ENCODE data around the gene NDC1. TPM values are rescaled to one million over a fixed set of nuclear protein-coding genes. Genes with fewer than 3 reads are reported as not detected.

Gene NDC1
- total RNA-seq, 4 donors from 2014 or later: 6.7 to 10.3 (median 7.1) TPM

DNA sequence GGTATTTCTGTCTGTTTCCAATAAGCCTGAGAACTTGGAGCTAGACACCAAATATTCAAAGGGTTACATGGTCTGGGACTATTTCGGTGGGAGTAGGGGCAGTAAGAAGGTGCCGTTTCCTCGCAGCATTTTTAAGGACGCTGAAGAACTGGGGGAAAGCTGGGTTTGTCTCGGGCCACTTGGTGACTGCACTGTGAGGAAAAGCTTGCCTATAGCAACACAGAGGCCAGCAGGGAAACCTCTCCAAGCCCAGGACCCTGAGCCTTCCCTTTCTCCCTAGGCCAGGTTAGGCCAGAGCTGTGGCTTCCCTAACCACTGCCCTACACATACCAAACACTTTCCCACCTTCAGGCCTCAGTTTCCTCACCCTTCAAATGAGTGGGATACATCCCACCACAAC lies 102.4 kb downstream of the NDC1 start:
- Histone ChIP-seq H3K4me1 (peaks cover 0 to 28% (median 17%) of the 10 kb centered on the region in 3 donors), H3K27ac (no peak overlapping the region), H3K4me3 (no peak overlapping the region), H3K9me3 (no peaks in the 10 kb centered on the region), H3K36me3 (no peaks in the 10 kb centered on the region), H3K27me3 (peaks cover 48% of the 10 kb centered on the region)
- WGBS, 2 donors (ENCODE audit: low coverage in 1 of 2): 81 to 92% methylated on average over 4 to 5 of the region's 5 CpGs
- ATAC-seq: no peak
- no peak for TF ChIP-seq POLR2AphosphoS5 (IDR thresholded peaks at IDR 0.05)
- TF ChIP-seq, protein P1, sequence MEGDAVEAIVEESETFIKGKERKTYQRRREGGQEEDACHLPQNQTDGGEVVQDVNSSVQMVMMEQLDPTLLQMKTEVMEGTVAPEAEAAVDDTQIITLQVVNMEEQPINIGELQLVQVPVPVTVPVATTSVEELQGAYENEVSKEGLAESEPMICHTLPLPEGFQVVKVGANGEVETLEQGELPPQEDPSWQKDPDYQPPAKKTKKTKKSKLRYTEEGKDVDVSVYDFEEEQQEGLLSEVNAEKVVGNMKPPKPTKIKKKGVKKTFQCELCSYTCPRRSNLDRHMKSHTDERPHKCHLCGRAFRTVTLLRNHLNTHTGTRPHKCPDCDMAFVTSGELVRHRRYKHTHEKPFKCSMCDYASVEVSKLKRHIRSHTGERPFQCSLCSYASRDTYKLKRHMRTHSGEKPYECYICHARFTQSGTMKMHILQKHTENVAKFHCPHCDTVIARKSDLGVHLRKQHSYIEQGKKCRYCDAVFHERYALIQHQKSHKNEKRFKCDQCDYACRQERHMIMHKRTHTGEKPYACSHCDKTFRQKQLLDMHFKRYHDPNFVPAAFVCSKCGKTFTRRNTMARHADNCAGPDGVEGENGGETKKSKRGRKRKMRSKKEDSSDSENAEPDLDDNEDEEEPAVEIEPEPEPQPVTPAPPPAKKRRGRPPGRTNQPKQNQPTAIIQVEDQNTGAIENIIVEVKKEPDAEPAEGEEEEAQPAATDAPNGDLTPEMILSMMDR (IDR thresholded peaks at IDR 0.05): no peak
- no peak for TF ChIP-seq EP300 (IDR thresholded peaks at IDR 0.05)
- no peak for TF ChIP-seq POLR2A (IDR thresholded peaks at IDR 0.05)

DNA sequence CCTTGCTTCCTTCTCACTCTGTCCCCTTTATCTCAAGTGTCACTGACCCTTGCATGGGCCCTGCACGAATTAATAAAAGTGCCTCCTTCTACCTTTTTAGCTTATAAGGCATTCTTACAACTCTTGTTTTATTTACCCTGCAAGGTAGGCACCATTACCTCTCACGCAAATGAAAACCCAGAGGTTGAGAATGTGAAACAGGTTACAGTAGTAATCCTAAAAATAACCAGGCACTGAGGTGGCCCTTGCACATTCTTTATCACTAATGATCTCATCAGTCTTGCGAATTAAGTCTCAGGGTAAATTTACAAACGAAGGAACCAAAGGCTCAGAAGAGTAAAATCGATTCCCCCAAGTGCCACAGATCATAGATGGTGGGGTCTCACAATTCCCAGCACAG lies 102.8 kb downstream of the NDC1 start:
- no peak overlapping the region for H3K4me3 ChIP-seq
- ATAC-seq: no peak
- WGBS, 2 donors (ENCODE audit: low coverage in 1 of 2): 73 to 84% methylated on average over 3 to 5 of the region's 5 CpGs
- H3K36me3 ChIP-seq: no peaks in the 10 kb centered on the region
- peaks cover 44% of the 10 kb centered on the region for H3K27me3 ChIP-seq
- no peak overlapping the region for H3K27ac ChIP-seq
- H3K4me1 ChIP-seq: peaks cover 0 to 28% (median 17%) of the 10 kb centered on the region in 3 donors
- H3K9me3 ChIP-seq: no peaks in the 10 kb centered on the region
- TF ChIP-seq POLR2AphosphoS5 (IDR thresholded peaks at IDR 0.05) (no peak), POLR2A (IDR thresholded peaks at IDR 0.05) (no peak), EP300 (IDR thresholded peaks at IDR 0.05) (no peak)
- TF ChIP-seq, protein P1 (IDR thresholded peaks at IDR 0.05): no peak

DNA sequence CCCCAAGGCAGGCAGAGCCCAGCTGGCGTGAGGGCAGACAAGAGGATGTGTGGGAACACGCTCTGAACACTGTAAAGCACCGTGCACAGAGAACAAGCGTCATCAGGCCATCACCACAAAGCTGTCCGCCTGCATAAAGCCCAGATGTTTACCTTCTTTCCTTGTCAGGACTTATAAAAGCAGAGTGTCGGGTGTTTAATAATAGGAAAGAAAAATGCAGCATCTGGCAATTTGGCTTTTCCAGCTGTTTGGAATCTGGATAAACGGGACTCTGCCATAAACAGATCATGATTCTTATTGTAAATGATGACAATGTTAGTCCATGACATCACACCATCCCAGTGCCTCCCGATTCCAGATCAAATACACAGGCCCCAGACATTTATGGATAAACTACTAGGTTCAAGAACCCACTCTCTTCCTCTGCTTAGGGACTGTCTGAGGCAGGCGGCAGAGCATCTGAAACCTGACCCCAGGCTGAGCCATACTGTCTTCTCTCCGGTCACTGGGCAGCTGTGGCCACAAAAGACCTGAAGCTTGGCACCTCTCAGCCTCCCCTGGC lies 103.4 kb downstream of the NDC1 start:
- H3K27ac ChIP-seq: no peak overlapping the region
- H3K4me3 ChIP-seq: no peak overlapping the region
- ATAC-seq: no peak
- TF ChIP-seq POLR2A (IDR thresholded peaks at IDR 0.05): no peak
- no peak for TF ChIP-seq EP300 (IDR thresholded peaks at IDR 0.05)
- TF ChIP-seq, protein P1 (IDR thresholded peaks at IDR 0.05): no peak
- TF ChIP-seq POLR2AphosphoS5 (IDR thresholded peaks at IDR 0.05): no peak
- H3K4me1 ChIP-seq: peaks cover 0 to 25% (median 15%) of the 10 kb centered on the region in 3 donors
- peaks cover 39% of the 10 kb centered on the region for H3K27me3 ChIP-seq
- no peaks in the 10 kb centered on the region for H3K36me3 ChIP-seq
- 56 to 68% methylated on average over 5 to 9 of the region's 10 CpGs for WGBS, 2 donors (ENCODE audit: low coverage in 1 of 2)
- H3K9me3 ChIP-seq: no peaks in the 10 kb centered on the region

GRCh38 chr1:53733975-53734649 lies 104.0 kb downstream of the NDC1 start:
- no peak overlapping the region for H3K27ac ChIP-seq
- WGBS, 2 donors (ENCODE audit: low coverage in 1 of 2): 82 to 86% methylated on average over 9 to 10 of the region's 10 CpGs
- TF ChIP-seq POLR2AphosphoS5 (IDR thresholded peaks at IDR 0.05): no peak
- TF ChIP-seq EP300 (IDR thresholded peaks at IDR 0.05): no peak
- H3K9me3 ChIP-seq: no peaks in the 10 kb centered on the region
- H3K4me3 ChIP-seq: no peak overlapping the region
- H3K27me3 ChIP-seq: peaks cover 33% of the 10 kb centered on the region
- no peak for ATAC-seq
- H3K4me1 ChIP-seq: peaks cover 0 to 19% (median 12%) of the 10 kb centered on the region in 3 donors
- H3K36me3 ChIP-seq: no peaks in the 10 kb centered on the region

- Histone ChIP-seq H3K9me3 (no peaks in the 10 kb centered on the region), H3K36me3 (no peaks in the 10 kb centered on the region), H3K27me3 (peaks cover 26% of the 10 kb centered on the region), H3K27ac (no peak overlapping the region), H3K4me3 (no peak overlapping the region), H3K4me1 (peaks cover 0 to 12% (median 9%) of the 10 kb centered on the region in 3 donors)
- ATAC-seq: no peak
- TF ChIP-seq, protein P1 (IDR thresholded peaks at IDR 0.05): no peak
- TF ChIP-seq POLR2A (IDR thresholded peaks at IDR 0.05) (no peak), POLR2AphosphoS5 (IDR thresholded peaks at IDR 0.05) (no peak), EP300 (IDR thresholded peaks at IDR 0.05) (no peak)
- WGBS, 2 donors (ENCODE audit: low coverage in 1 of 2): 87 to 95% methylated on average over 8 to 12 of the region's 12 CpGs
Observed at GRCh38 chr1:53733447-53733931, 104.6 kb downstream of the NDC1 start.

Measured in gastroesophageal sphincter (tissue), 4 donors.